ENCODE results near the gene C6orf58.

The C6orf58 gene

GRCh38 chr6:127637830-127638409, 60.9 kb downstream of the C6orf58 start:
- DNase-seq (ENCODE audit: low read depth) = no peak
- H3K4me3 ChIP-seq (ENCODE audit: low read depth, low read length) = no peak overlapping the region
- TF ChIP-seq CTCF (IDR thresholded peaks at IDR 0.05; ENCODE audit: control insufficient read depth, extremely low read depth, insufficient read depth) = no peak
